Measurements from ENCODE around the gene TASOR2. TPM values are rescaled to one million over a fixed set of nuclear protein-coding genes. Genes with fewer than 3 reads are reported as not detected.

TASOR2 gene
- total RNA-seq, 4 donors from 2014 or later: 55.0 to 106 (median 75.9) TPM

DNA sequence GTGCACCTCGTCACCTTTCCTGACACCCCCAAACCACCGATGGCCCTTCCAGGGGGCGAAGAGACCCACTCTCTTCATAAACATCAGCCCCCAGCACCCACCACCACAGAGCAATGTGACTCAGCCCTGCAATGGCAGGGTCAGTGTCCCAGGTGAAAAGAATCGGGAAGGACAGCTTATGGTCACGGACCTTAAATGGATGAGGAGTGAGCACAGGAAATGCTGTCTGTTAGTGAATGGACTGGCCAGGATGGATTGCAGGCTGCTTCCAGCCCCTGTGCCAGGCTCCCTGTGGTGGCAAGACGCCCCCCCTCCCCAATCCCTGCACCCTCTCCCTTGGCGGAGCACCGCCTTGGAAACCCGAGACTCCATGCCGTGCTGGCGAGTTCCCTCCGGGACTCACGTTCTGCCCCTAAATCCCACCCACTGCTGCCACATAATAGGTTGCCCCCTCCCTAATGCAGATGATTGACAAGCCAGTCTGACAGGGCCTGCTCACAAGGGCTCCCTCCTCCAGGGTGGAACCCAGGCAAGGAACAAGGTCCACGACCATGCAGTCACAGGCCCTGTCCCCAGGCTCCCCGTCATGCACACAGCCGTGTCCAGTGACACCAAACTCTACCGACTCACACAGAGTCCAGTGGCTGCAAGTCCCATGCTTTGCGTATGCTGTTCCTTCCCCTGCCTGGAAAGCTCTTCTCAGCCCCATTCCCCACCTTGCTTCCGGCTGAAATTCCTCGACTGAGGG, 25.6 kb upstream of the TASOR2 start:
- WGBS, 2 donors (ENCODE audit: low coverage in 1 of 2): 86 to 95% methylated on average over 3 to 16 of the region's 20 CpGs
- no peak for DNase-seq
- H3K36me3 ChIP-seq: no peaks in the 10 kb centered on the region
- peak overlapping the region in 3 of 4 donors; percentile 20 to 52 (median 47) for H3K27ac ChIP-seq
- TF ChIP-seq, protein P1, sequence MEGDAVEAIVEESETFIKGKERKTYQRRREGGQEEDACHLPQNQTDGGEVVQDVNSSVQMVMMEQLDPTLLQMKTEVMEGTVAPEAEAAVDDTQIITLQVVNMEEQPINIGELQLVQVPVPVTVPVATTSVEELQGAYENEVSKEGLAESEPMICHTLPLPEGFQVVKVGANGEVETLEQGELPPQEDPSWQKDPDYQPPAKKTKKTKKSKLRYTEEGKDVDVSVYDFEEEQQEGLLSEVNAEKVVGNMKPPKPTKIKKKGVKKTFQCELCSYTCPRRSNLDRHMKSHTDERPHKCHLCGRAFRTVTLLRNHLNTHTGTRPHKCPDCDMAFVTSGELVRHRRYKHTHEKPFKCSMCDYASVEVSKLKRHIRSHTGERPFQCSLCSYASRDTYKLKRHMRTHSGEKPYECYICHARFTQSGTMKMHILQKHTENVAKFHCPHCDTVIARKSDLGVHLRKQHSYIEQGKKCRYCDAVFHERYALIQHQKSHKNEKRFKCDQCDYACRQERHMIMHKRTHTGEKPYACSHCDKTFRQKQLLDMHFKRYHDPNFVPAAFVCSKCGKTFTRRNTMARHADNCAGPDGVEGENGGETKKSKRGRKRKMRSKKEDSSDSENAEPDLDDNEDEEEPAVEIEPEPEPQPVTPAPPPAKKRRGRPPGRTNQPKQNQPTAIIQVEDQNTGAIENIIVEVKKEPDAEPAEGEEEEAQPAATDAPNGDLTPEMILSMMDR (IDR thresholded peaks at IDR 0.05): no peak
- TF ChIP-seq POLR2A (IDR thresholded peaks at IDR 0.05) (no peak), EP300 (IDR thresholded peaks at IDR 0.05; ENCODE audit: low read depth) (no peak), POLR2AphosphoS5 (IDR thresholded peaks at IDR 0.05) (no peak)
- no peaks in the 10 kb centered on the region for H3K27me3 ChIP-seq
- no peaks in the 10 kb centered on the region for H3K9me3 ChIP-seq
- no peak overlapping the region for H3K4me3 ChIP-seq
- in situ Hi-C loops (cut with MboI; ENCODE audit: low pct_ligation_motif_present in 1 of 4, low pct_unique_long_range_greater_than_20kb in 1 of 4, low sequenced_read_pairs in 3 of 4): no loop called here
- H3K4me1 ChIP-seq: peaks cover 10 to 72% (median 32%) of the 10 kb centered on the region in 4 donors
- intact Hi-C loops (cut with DNase I; ENCODE audit: low total_unique reads): no loop called here

DNA sequence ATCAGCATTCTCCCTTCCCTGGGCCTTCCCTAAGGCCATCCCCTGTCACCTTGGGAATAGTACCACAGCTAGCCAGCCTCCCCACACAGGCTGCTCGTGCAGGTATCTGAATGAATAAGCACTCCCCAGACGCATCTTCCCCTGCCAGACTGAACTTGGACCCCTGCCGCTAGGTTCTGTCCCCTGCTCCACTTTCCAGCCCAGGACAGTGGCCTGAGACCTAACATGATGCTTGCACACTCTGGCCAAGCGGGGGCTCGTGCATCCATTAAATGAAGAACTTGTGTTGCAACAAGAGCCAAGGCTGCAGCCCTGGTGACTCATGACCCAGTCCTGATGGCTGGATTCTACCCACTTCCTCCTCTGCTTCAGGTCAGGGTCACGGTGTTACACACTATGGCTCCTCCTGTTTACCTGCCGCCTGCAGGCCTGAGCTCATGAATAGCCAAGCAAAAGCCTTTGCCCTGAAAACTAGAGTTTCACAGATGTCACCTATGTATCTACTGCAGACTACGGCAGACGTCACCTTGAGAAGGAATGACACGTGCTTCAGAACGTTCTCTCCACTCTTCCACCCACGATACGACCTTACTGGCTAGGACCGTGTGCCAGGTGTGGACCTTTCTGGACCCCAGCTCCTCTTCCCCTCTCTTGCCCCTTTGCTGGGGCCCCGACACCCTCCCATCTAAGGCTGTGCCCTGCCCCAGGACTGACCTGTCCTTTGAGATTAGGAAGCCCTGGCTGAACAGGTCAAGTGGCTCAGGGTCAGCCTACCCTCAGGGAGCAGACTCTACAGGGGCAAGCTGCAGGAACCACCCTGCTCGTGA, 24.7 kb upstream of the TASOR2 start:
- Histone ChIP-seq H3K27ac (peak overlapping the region; percentile 37 to 75 (median 58)), H3K9me3 (no peaks in the 10 kb centered on the region), H3K27me3 (no peaks in the 10 kb centered on the region), H3K36me3 (no peaks in the 10 kb centered on the region), H3K4me3 (no peak overlapping the region), H3K4me1 (peaks cover 11 to 72% (median 30%) of the 10 kb centered on the region in 4 donors)
- in situ Hi-C loops (cut with MboI; ENCODE audit: low pct_ligation_motif_present in 1 of 4, low pct_unique_long_range_greater_than_20kb in 1 of 4, low sequenced_read_pairs in 3 of 4) (no loop called here), intact Hi-C loops (cut with DNase I; ENCODE audit: low total_unique reads) (no loop called here)
- DNase-seq: peak; percentile 63
- 50 to 92% methylated on average over 2 to 16 of the region's 16 CpGs for WGBS, 2 donors (ENCODE audit: low coverage in 1 of 2)
- no peak for TF ChIP-seq EP300 (IDR thresholded peaks at IDR 0.05; ENCODE audit: low read depth)
- peak; percentile 12 for TF ChIP-seq POLR2A (IDR thresholded peaks at IDR 0.05)
- TF ChIP-seq POLR2AphosphoS5 (IDR thresholded peaks at IDR 0.05): peak in 2 of 3 donors; percentile 31 to 57
- TF ChIP-seq, protein P1 (IDR thresholded peaks at IDR 0.05): no peak

DNA sequence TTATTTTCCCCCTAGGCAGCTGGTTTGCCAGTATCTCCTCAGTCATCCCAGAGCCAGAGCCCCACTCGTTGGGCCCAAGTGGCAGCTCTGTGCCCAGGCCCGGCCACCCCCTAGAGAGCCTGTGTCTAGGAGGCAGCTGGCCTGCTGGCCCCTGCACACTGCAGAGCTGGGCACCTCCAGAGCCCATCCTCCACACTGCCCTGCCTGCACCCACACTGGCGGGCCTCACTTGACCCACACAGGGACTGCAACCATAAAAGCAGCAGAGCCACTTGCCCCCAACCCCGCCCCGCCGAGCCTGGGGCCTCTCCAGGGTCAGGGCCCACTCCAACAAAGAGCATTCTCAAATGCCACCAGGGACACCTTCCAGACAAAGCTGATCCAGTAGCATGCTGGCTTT, 23.6 kb upstream of the TASOR2 start:
- no peak overlapping the region for H3K4me3 ChIP-seq
- H3K9me3 ChIP-seq: no peaks in the 10 kb centered on the region
- no peaks in the 10 kb centered on the region for H3K27me3 ChIP-seq
- in situ Hi-C loops (cut with MboI; ENCODE audit: low pct_ligation_motif_present in 1 of 4, low pct_unique_long_range_greater_than_20kb in 1 of 4, low sequenced_read_pairs in 3 of 4) (no loop called here), intact Hi-C loops (cut with DNase I; ENCODE audit: low total_unique reads) (no loop called here)
- TF ChIP-seq POLR2A (IDR thresholded peaks at IDR 0.05) (no peak), EP300 (IDR thresholded peaks at IDR 0.05; ENCODE audit: low read depth) (no peak), POLR2AphosphoS5 (IDR thresholded peaks at IDR 0.05) (no peak)
- TF ChIP-seq, protein P1 (IDR thresholded peaks at IDR 0.05): no peak
- WGBS, 2 donors (ENCODE audit: low coverage in 1 of 2): 86% methylated on average over 6 of the region's 6 CpGs; no CpG with 5 or more reads in 1 of the 2 donors
- no peaks in the 10 kb centered on the region for H3K36me3 ChIP-seq
- peak overlapping the region in 2 of 4 donors; percentile 64 to 75 for H3K27ac ChIP-seq
- H3K4me1 ChIP-seq: peaks cover 13 to 68% (median 30%) of the 10 kb centered on the region in 4 donors
- DNase-seq: no peak

Measured in transverse colon (tissue), 4 donors.